GM12873 (cell line): ENCODE results near the gene BCL2L1.

Source experiments
- CTCF ChIP-seq: IDR thresholded peaks from 2 replicates; pipeline ENCODE4 v1.5.1; 2012; ENCODE audit warnings: low read depth, mild to moderate bottlenecking, moderate library complexity, low read length, control low read depth; ENCODE audit not compliant: insufficient read depth; ENCODE audit errors: missing control alignments

BCL2L1 gene

DNA sequence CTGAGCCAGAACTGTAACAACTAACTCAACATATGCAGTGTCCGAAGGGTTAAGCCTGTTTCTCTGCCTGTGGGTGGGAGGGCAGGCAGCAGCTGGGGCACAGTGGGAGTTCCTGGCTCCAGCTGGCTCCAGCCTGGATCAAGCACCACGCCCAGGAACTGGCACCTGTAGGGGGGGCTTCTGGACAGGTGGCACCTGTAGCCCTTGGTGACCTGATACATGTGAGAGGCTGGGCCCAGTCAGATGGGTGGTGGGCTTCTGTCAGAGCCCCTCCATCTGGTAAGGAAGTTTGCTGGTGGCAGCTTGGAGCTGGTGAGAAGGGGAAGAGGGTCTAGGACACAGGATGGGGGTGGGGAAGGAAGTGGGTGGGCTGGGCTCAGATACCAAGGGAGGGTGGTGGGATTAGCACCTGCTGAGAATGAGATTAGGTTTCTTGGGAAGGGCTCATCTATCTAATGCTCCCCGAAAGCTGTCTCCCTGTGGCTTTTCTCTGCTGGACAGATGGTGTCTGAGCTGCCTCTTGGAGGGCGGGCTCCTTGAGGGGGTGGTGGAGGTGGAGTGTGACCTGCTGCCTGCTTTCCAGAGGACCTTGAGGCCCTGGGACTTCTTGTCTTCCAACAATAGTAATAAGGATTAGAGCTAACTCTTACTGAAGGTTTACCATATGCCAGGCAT lies 28.5 kb downstream of the BCL2L1 start:
- no peak for TF ChIP-seq CTCF

DNA sequence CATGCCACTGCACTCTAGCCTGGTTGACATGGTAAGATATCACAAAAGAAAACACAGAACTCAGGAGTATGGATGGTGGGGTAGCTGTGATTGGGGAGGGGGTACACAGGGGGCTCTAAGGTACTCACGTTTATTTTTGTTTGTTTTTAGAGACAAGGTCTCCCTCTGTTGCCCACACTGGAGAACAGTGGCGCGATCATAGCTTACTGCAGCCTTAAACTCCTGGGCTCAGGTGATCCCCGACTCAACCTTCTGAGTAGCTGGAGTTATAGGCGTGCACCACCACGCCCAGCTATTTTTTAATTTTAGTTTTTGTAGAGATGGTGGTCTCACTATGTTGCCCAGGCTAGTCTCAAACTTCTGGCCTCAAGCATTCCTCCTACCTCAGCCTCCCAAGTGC lies 29.3 kb downstream of the BCL2L1 start:
- no peak for TF ChIP-seq CTCF

DNA sequence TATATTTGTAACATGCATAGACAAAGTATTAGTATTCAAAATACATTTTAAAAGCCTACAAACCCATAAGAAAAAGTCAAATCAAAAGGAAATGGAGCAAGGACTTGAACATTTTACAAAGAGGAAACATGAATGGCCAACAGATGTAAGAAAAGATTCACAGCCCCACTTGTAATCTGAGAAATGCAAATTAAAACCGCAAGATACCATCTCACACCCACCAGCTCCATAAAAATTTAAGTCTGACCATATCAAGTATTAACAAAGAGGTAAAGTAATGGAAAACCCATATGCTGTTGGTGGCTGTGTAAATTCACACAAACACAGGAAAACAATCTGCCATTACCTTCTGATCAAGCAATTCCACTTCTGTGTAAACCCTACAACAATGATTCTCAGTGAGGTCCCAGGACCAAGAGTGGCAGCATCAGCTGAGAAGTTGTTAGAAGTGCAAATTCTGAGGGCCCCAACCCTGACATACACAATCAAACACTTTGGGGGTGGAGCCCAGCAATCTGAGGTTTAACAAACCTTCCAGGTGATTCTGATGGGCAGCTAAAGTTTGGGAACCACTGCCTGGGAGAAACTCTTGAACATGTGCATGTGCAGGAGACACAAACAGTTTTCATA lies 30.9 kb downstream of the BCL2L1 start:
- TF ChIP-seq CTCF, result no peak

DNA sequence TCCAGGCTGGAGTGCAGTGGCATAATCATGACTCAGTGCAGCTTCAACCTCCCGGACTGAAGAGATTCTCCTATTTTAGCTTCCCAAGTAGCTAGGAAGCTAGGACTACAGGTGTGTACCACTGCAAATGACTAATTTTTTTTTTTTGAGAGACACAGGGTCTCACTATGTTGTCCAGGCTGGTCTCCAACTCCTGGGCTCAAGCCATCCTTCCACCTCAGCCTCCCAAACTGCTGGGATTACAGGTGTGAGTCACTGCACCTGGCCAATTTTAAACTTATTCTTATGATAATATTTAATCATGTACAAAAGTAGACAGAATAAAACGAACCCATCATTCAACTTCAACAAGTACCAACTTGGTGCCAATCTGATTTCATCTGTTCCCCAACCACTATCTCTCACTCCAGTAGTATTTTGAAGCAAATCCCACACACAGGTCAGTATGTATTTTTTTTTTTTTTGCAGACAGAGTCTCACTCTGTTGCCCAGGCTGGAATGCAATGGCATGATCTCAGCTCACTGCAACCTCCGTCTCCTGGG lies 32.5 kb downstream of the BCL2L1 start:
- no peak for TF ChIP-seq CTCF

- no peak for TF ChIP-seq CTCF
These were observed 33.5 kb downstream of the BCL2L1 start for GRCh38 chr20:31689141-31689540.

DNA sequence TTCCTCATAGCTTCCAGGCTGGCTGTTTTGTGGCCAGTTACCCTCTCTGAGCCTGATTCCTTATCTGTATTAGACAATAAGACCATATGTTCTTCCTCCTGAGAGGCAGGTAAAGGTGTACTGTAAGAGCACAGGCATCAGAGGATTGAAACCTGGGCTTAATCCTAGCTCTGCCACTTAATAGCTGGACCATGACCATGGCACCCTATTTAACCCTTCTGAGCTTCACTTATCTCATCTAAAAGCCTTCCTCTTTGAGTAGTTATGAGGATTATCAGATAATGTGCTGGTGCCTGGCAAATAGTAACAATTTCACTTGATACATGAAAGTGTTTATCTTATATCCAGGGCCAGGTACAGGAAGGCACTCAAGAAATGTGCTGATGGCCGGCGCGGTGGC lies 34.9 kb downstream of the BCL2L1 start:
- no peak for TF ChIP-seq CTCF

DNA sequence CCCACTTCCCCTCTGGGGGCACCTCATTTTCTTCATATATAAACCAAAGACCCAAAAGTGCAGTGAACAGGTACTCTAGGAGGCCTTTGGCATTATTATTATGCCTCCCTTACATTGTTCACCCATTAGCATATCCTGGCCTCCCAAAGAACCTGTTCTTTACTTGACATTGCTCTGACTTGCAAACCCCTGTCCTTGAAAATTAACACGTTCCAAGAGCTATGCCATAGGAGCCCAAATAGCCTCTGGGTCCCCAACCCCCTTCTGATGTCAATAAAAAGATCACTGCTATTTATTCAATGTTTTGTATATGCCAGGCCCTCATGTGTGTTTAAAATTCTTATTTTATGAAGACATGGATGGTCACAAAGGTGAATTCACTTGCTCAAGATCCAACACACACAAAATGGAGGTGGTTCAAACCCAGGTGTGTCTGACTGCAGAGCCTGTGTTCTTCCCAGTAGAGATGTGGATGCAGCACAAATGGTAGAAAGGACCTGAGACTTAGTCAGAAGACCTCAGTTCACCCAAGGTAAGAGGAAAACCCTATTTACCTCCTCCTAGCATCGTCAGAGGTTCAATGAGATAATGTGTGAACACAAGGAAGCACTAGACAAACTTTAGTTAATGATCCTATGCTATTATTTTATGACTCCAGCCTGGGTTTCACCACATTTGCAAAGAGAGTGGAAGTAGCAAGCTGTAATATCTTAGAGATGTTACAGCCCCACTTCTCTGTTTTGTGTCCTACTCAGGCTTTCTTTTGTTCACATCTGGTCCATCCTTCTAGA lies 36.6 kb downstream of the BCL2L1 start:
- no peak for TF ChIP-seq CTCF
